AG20443 (cell line): ENCODE results near the gene HLCS.

Experiments used
- DNase-seq: peaks from one replicate; pipeline ENCODE4 v3.0.0; 2012; ENCODE audit warnings: low spot score, mixed read lengths

Gene HLCS

GRCh38 chr21:36881228-36881627 lies 85.2 kb downstream of the HLCS start:
- no peak for DNase-seq

- no peak for DNase-seq
Observed at GRCh38 chr21:36879827-36880226, 86.6 kb downstream of the HLCS start.

GRCh38 chr21:36877741-36878140 lies 88.7 kb downstream of the HLCS start:
- no peak for DNase-seq

GRCh38 chr21:36874665-36875064 lies 91.8 kb downstream of the HLCS start:
- no peak for DNase-seq

GRCh38 chr21:36873513-36873912 lies 93.0 kb downstream of the HLCS start:
- no peak for DNase-seq

- no peak for DNase-seq
Observed at GRCh38 chr21:36867291-36867905, 99.1 kb downstream of the HLCS start.

- DNase-seq: no peak
Observed at GRCh38 chr21:36866419-36866818, 100.0 kb downstream of the HLCS start.

GRCh38 chr21:36864974-36865373 lies 101.5 kb downstream of the HLCS start:
- DNase-seq: no peak

GRCh38 chr21:36863260-36863659 lies 103.2 kb downstream of the HLCS start:
- DNase-seq: no peak

GRCh38 chr21:36861595-36862323 lies 104.7 kb downstream of the HLCS start:
- DNase-seq: no peak

GRCh38 chr21:36860736-36861594 lies 105.5 kb downstream of the HLCS start:
- DNase-seq: peak; percentile 67

- peak; percentile 70 for DNase-seq
Observed at GRCh38 chr21:36859744-36860501, 106.5 kb downstream of the HLCS start.

- no peak for DNase-seq
Observed at GRCh38 chr21:36858320-36858957, 108.0 kb downstream of the HLCS start.

- no peak for DNase-seq
Observed at GRCh38 chr21:36856643-36857042, 109.8 kb downstream of the HLCS start.

- peak; percentile 28 for DNase-seq
Observed at GRCh38 chr21:36854391-36854790, 112.1 kb downstream of the HLCS start.

GRCh38 chr21:36852864-36853263 lies 113.6 kb downstream of the HLCS start:
- no peak for DNase-seq

- no peak for DNase-seq
Observed at GRCh38 chr21:36852293-36852692, 114.2 kb downstream of the HLCS start.

- DNase-seq: no peak
Observed at GRCh38 chr21:36851121-36851520, 115.3 kb downstream of the HLCS start.

GRCh38 chr21:36850372-36850771 lies 116.1 kb downstream of the HLCS start:
- no peak for DNase-seq

- no peak for DNase-seq
Observed at GRCh38 chr21:36849461-36850105, 116.9 kb downstream of the HLCS start.

- no peak for DNase-seq
Observed at GRCh38 chr21:36848730-36849274, 117.7 kb downstream of the HLCS start.
